ENCODE results near the gene TPTE.
"Not testable (repeated sequence)": the region's sequence is repeated elsewhere in the genome, so short reads cannot be mapped to it uniquely, and the experiment has no call there.

DNA sequence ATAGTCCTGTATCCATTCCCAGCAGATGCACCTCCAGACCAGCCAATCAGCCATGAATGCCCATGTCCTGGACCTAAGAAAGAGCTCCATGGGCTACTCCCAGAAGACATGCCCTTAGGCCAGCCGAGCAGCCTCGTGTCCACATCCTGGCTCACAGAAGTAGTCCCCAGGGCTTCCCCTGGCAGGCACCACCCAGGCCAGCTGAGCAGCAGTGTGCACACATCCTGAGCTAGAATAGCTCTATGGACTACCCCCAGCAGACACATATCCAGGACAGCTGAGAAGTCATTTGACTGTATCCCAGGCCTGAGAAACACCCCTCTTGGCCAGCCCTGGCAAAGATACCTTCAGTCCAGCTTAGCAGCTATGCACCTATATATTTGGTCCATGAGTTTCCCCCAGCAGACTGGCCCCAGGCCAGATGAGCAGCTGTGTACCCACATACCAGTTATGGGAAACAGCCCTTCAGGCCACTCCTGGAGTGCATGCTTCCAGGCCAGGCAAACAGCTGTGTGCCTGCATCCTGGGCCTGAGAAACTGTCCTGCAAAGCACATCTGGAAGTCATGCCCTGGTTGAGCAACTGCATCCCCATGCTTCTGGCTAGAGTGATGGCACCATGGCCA, 27.1 kb downstream of the TPTE start:
- TF ChIP-seq, protein P1, sequence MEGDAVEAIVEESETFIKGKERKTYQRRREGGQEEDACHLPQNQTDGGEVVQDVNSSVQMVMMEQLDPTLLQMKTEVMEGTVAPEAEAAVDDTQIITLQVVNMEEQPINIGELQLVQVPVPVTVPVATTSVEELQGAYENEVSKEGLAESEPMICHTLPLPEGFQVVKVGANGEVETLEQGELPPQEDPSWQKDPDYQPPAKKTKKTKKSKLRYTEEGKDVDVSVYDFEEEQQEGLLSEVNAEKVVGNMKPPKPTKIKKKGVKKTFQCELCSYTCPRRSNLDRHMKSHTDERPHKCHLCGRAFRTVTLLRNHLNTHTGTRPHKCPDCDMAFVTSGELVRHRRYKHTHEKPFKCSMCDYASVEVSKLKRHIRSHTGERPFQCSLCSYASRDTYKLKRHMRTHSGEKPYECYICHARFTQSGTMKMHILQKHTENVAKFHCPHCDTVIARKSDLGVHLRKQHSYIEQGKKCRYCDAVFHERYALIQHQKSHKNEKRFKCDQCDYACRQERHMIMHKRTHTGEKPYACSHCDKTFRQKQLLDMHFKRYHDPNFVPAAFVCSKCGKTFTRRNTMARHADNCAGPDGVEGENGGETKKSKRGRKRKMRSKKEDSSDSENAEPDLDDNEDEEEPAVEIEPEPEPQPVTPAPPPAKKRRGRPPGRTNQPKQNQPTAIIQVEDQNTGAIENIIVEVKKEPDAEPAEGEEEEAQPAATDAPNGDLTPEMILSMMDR (conservative IDR thresholded peaks at IDR 0.05 in 1 of 2, IDR thresholded peaks at IDR 0.05 in 1 of 2; ENCODE audit: extremely low read depth in 1 of 2, insufficient read depth in 1 of 2, low read depth in 1 of 2, low read length in 2 of 2), result not testable (repeated sequence)
- not testable (repeated sequence) for TF ChIP-seq EZH2 (IDR thresholded peaks at IDR 0.05; ENCODE audit: borderline replicate concordance, low read length)

Data from mammary epithelial cell (primary cell).